Measurements from ENCODE around the gene NCOA7.

- TF ChIP-seq CTCF (IDR thresholded peaks at IDR 0.05) (no peak), POLR2A (IDR thresholded peaks at IDR 0.05) (no peak)
Measured at GRCh38 chr6:125931733-125932450, 141.1 kb downstream of the NCOA7 start.

Measured in right lobe of liver (tissue), 4 donors.